Neuron (in vitro differentiated cells): ENCODE data around the gene MYEF2.

Experiments
- H2AFZ ChIP-seq: one replicate; pipeline ENCODE4 v1.6.1; 2013; ENCODE audit warnings: low read depth, mild to moderate bottlenecking, inconsistent platforms, low read length, moderate library complexity
- H3K27me3 ChIP-seq: one replicate; pipeline ENCODE4 v1.6.1; 2013; ENCODE audit warnings: low read length; ENCODE audit not compliant: insufficient read depth
- H3K36me3 ChIP-seq: one replicate; pipeline ENCODE4 v1.6.1; 2013; ENCODE audit warnings: low read length; ENCODE audit not compliant: insufficient read depth
- H3K4me1 ChIP-seq: one replicate; pipeline ENCODE4 v1.6.1; 2013; ENCODE audit warnings: low read length; ENCODE audit not compliant: insufficient read depth
- H3K4me3 ChIP-seq: 2 replicates; pipeline ENCODE4 v1.5.1; 2013; ENCODE audit warnings: mild to moderate bottlenecking, low read length, moderate library complexity
- H3K9me3 ChIP-seq: one replicate; pipeline ENCODE4 v1.6.1; 2013; ENCODE audit warnings: low read length

MYEF2 gene

GRCh38 chr15:48126667-48127355, 51.3 kb downstream of the MYEF2 start:
- H3K36me3 ChIP-seq, result no peaks in the 10 kb centered on the region
- H2AFZ ChIP-seq, result no peak overlapping the region
- H3K4me1 ChIP-seq, result peaks cover 3% of the 10 kb centered on the region
- no peaks in the 10 kb centered on the region for H3K9me3 ChIP-seq
- H3K4me3 ChIP-seq, result no peak overlapping the region
- H3K27me3 ChIP-seq, result no peaks in the 10 kb centered on the region

GRCh38 chr15:48121849-48122248, 56.2 kb downstream of the MYEF2 start:
- no peak overlapping the region for H2AFZ ChIP-seq
- peaks cover 7% of the 10 kb centered on the region for H3K4me1 ChIP-seq
- H3K9me3 ChIP-seq, result no peaks in the 10 kb centered on the region
- no peak overlapping the region for H3K4me3 ChIP-seq
- H3K27me3 ChIP-seq, result no peaks in the 10 kb centered on the region
- H3K36me3 ChIP-seq, result no peaks in the 10 kb centered on the region

DNA sequence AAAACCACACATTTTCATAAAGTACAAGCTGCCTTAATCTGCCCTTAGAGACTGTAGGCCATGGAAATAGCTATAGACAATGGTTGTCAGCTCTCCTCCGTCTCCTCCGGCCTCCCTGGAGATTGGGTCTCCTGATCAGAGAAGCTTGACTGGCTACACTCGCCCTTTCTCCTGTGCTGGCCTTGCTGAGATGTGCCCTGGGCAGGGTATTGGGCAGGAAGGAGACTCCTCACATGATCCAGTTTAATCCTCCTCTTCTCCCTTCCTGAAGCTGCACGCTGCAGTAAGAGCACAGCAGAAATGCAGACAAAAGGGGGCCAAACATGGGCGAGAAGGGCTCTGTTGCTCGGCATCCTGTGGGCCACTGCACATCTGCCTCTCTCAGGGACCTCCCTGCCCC, 57.4 kb downstream of the MYEF2 start, which contains the start of gene SLC24A5:
TSS of gene SLC24A5 (plus strand) at position 246 of the 400 bp plus-strand sequence. CDS start at position 301, 55 bp downstream.
- Histone ChIP-seq H3K27me3 (no peaks in the 10 kb centered on the region), H3K36me3 (no peaks in the 10 kb centered on the region), H2AFZ (no peak within 1 kb of the TSS), H3K4me3 (no peak within 1 kb of the TSS), H3K9me3 (no peaks in the 10 kb centered on the region), H3K4me1 (peaks cover 7% of the 10 kb centered on the region)

- no peak overlapping the region for H2AFZ ChIP-seq
- no peaks in the 10 kb centered on the region for H3K9me3 ChIP-seq
- no peak overlapping the region for H3K4me3 ChIP-seq
- H3K4me1 ChIP-seq, result peaks cover 7% of the 10 kb centered on the region
- H3K27me3 ChIP-seq, result no peaks in the 10 kb centered on the region
- H3K36me3 ChIP-seq, result no peaks in the 10 kb centered on the region
Measured at GRCh38 chr15:48119277-48119676, 58.8 kb downstream of the MYEF2 start.

GRCh38 chr15:48112242-48112641, 65.9 kb downstream of the MYEF2 start:
- Histone ChIP-seq H3K4me3 (no peak overlapping the region), H2AFZ (no peak overlapping the region), H3K27me3 (no peaks in the 10 kb centered on the region), H3K4me1 (no peaks in the 10 kb centered on the region), H3K9me3 (no peaks in the 10 kb centered on the region), H3K36me3 (no peaks in the 10 kb centered on the region)

DNA sequence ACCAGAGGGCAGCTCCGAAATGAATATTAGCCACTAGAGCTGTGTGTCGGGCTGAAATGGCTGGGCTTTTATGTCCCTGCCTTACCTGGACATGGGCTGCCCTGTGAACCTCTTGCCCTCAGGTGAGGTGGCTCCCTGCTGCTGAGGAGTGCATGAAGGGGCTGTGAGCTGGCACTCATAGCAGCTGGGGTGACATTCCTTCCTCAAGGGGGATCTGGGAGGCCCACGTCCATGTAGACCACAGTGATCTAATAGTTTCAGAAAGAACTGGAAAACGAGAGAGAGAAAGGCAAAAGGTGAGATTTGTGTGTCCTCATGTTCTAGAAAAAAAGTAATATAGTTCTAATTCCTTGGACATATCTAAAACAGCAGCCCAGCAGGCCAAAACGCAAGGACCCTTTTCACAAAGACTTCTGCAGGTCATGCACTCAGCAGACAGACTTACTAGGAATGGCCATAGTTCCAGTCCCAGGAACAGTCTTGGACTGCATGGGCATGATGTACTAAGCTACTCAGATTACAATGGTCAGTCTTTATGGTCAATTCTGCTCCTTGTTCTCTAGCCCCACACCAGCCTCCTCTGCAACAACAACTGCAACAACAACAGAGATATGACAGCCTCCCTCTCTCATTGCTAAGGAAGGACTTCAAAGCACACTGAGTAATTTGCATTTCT, 68.1 kb downstream of the MYEF2 start:
- H3K36me3 ChIP-seq, result no peaks in the 10 kb centered on the region

GRCh38 chr15:48109212-48109611, 68.9 kb downstream of the MYEF2 start:
- H3K4me1 ChIP-seq, result no peaks in the 10 kb centered on the region
- H2AFZ ChIP-seq, result no peak overlapping the region
- no peak overlapping the region for H3K4me3 ChIP-seq
- H3K27me3 ChIP-seq, result peaks cover 3% of the 10 kb centered on the region
- H3K36me3 ChIP-seq, result no peaks in the 10 kb centered on the region
- H3K9me3 ChIP-seq, result no peaks in the 10 kb centered on the region

More for the DNA sequence above, 68.1 kb downstream of the MYEF2 start:
- Histone ChIP-seq H3K27me3 (peaks cover 3% of the 10 kb centered on the region), H2AFZ (no peak overlapping the region), H3K4me1 (no peaks in the 10 kb centered on the region), H3K4me3 (no peak overlapping the region), H3K9me3 (no peaks in the 10 kb centered on the region)

DNA sequence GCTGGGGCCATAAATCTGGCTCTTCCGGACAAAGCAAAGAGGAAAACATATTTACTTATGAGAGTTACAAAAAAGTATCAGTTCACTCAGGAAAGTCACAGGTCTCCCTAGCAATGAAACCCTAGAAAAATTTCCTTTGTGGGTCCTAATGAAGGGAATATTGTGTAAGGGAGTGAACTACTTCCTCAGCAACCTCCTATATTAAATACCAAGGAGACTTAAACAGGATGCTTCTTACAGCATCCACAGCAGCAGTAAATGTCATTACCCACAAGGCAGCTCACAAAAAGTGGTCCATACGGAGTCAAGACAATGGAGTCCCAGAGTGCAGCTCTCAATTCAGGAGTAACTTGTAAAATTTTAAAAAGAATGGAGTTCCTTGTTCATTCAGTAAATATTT, 72.2 kb downstream of the MYEF2 start:
- H3K9me3 ChIP-seq, result no peaks in the 10 kb centered on the region
- no peak overlapping the region for H2AFZ ChIP-seq
- no peaks in the 10 kb centered on the region for H3K4me1 ChIP-seq
- H3K4me3 ChIP-seq, result no peak overlapping the region
- H3K36me3 ChIP-seq, result no peaks in the 10 kb centered on the region
- H3K27me3 ChIP-seq, result peaks cover 3% of the 10 kb centered on the region

- Histone ChIP-seq H3K4me3 (no peak overlapping the region), H3K27me3 (peaks cover 3% of the 10 kb centered on the region), H3K9me3 (no peaks in the 10 kb centered on the region), H3K4me1 (no peaks in the 10 kb centered on the region), H3K36me3 (no peaks in the 10 kb centered on the region), H2AFZ (no peak overlapping the region)
Measured at GRCh38 chr15:48103647-48104046, 74.4 kb downstream of the MYEF2 start.

DNA sequence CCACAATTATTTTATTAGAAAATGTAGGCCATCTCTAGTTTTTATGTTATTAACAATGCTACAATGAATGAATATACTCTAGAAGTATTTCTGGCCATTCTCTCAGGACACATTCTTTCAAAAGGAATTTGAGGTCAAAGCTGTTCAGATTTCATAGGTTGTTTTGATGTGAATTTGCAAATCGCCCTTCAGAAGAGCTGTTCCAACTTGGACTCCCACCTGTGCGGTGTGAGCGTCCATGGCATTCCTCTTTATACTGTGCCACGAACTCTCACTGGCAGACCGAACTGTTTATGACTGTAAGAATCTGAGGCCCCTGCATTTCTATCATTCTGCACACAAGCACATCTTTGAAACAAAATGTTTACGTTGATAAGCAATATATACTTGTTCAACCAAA, 75.9 kb downstream of the MYEF2 start:
- H3K4me1 ChIP-seq, result no peaks in the 10 kb centered on the region
- no peaks in the 10 kb centered on the region for H3K36me3 ChIP-seq
- H3K4me3 ChIP-seq, result no peak overlapping the region
- peaks cover 3% of the 10 kb centered on the region for H3K27me3 ChIP-seq
- H2AFZ ChIP-seq, result no peak overlapping the region
- no peaks in the 10 kb centered on the region for H3K9me3 ChIP-seq

GRCh38 chr15:48101376-48101961, 76.6 kb downstream of the MYEF2 start:
- H3K9me3 ChIP-seq, result no peaks in the 10 kb centered on the region
- H3K27me3 ChIP-seq, result peaks cover 2% of the 10 kb centered on the region
- H3K36me3 ChIP-seq, result no peaks in the 10 kb centered on the region
- no peaks in the 10 kb centered on the region for H3K4me1 ChIP-seq
- H2AFZ ChIP-seq, result no peak overlapping the region
- no peak overlapping the region for H3K4me3 ChIP-seq

DNA sequence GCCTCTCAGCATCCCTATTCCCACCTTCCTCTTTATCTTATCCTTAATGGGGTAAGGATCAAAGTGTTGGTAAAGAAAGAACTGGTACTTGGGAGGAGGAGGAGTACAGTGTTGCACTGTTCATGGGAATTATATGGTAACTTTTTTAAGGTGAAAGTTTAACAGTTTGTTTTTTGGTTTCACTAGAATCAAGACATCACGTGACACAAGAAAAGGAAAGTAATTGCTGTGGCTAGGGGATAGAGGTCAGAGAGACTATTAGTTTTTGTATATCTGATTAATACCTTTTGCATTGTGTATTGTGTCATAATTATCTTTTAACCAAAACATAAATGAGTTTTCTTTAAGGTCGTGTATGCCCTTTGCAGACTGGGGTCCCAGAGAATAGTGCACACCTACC, 80.8 kb downstream of the MYEF2 start:
- no peak overlapping the region for H2AFZ ChIP-seq
- H3K4me3 ChIP-seq, result no peak overlapping the region
- no peaks in the 10 kb centered on the region for H3K4me1 ChIP-seq
- H3K9me3 ChIP-seq, result no peaks in the 10 kb centered on the region
- H3K36me3 ChIP-seq, result no peaks in the 10 kb centered on the region
- H3K27me3 ChIP-seq, result no peaks in the 10 kb centered on the region

DNA sequence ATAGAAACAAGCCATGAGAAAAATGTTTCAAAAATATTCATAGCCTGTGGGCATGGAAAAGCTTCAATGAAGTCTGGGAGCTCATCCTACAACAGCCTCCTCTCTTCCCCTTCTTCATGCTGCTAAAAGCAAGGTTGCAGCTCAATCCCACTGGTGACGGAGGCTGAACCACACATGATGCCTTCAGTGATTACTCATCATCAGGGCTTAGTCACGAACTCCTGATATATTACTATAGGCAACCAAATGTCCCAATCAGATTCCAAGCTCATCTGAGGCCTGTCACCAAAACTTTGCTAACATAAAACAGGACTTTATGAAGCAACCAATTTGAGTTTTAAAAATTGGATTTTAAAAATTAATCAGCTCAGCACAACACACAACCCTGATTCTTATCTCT, 81.3 kb downstream of the MYEF2 start:
- H3K27me3 ChIP-seq, result no peaks in the 10 kb centered on the region
- no peaks in the 10 kb centered on the region for H3K9me3 ChIP-seq
- H3K4me3 ChIP-seq, result no peak overlapping the region
- no peaks in the 10 kb centered on the region for H3K36me3 ChIP-seq
- no peaks in the 10 kb centered on the region for H3K4me1 ChIP-seq
- no peak overlapping the region for H2AFZ ChIP-seq
